ENCODE data around the gene HTR2A. TPM values are rescaled to one million over a fixed set of nuclear protein-coding genes. Genes with fewer than 3 reads are reported as not detected.
A peak's percentile ranks its signal among the peaks of the same experiment; 100 is the strongest.

HTR2A gene
- polyA plus RNA-seq, 1 experiment: 0.02 TPM

DNA sequence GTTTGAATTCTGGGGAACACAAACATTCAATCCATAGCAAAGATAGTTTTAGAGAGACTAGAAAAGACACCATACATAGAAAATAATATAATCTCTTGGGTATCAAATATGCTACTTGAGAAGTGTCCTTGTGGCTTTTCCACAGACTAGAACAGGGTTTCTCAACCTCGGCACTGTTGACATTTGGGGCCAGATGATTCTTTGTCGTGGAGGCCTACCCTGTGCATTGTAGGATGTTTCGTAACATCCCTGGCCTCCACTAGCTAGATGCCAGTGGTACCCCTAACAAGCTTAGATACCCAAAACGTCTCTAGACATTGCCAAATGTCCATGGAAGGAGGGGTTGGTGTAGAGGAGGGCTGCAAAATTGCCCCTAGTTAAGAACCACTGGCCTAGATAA lies 97.7 kb downstream of the HTR2A start:
- H3K27me3 ChIP-seq (ENCODE audit: control insufficient read depth, insufficient read depth, low read length): no peaks in the 10 kb centered on the region
- ChIA-PET POLR2A (no interaction called here), CTCF (interaction anchor here (1.5 kb wide), 1 partner anchor 32 kb away, joined by 3 read pairs; no protein-coding TSS in a partner anchor)
- TF ChIP-seq, protein P1, sequence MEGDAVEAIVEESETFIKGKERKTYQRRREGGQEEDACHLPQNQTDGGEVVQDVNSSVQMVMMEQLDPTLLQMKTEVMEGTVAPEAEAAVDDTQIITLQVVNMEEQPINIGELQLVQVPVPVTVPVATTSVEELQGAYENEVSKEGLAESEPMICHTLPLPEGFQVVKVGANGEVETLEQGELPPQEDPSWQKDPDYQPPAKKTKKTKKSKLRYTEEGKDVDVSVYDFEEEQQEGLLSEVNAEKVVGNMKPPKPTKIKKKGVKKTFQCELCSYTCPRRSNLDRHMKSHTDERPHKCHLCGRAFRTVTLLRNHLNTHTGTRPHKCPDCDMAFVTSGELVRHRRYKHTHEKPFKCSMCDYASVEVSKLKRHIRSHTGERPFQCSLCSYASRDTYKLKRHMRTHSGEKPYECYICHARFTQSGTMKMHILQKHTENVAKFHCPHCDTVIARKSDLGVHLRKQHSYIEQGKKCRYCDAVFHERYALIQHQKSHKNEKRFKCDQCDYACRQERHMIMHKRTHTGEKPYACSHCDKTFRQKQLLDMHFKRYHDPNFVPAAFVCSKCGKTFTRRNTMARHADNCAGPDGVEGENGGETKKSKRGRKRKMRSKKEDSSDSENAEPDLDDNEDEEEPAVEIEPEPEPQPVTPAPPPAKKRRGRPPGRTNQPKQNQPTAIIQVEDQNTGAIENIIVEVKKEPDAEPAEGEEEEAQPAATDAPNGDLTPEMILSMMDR (IDR thresholded peaks at IDR 0.05; ENCODE audit: insufficient read depth, low read depth, low read length): no peak
- H3K36me3 ChIP-seq (ENCODE audit: control insufficient read depth, insufficient read depth, low read length): no peaks in the 10 kb centered on the region
- no peak for DNase-seq (ENCODE audit: low read depth)
- no peak overlapping the region for H3K4me3 ChIP-seq (ENCODE audit: low read depth, low read length)

DNA sequence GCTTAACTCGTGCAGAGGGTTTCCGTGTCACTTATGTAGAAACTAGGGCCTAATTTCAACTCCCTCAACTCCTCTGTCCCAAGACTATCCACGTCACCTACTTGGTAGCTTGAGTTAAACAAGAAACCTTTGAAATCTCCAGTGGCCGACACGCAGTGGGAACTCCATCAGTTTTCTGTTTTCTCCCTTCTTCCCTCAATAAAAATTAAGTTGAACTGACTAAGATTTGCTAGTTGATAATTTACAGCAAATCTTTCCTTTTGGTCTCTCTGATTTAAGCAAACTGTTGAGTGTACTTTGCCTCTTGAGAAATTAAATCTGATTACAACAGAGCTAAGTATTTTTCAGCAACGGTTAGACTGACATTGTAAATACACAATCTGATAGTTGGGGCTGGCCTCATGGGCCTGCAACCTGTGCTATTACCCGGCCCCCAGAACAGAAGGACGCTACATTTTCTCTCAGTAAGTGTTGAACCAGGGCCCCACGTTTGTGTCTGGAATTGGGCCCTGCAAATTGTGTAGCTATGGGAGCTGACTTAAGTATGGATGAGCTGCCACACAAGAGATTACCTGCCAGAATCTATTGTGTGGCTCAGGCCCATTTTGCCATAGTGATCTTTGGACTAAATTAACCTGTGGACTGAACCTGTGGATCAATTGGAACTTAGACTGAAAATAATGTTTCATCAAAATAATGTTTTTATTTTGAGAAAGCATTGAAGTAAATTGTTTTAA lies 99.2 kb downstream of the HTR2A start:
- no peaks in the 10 kb centered on the region for H3K36me3 ChIP-seq (ENCODE audit: control insufficient read depth, insufficient read depth, low read length)
- TF ChIP-seq, protein P1 (IDR thresholded peaks at IDR 0.05; ENCODE audit: insufficient read depth, low read depth, low read length): no peak
- CTCF ChIA-PET: interaction anchor here (0.6 kb wide), 1 partner anchor 925 kb away, joined by 3 read pairs; no protein-coding TSS in a partner anchor
- POLR2A ChIA-PET: no interaction called here
- no peaks in the 10 kb centered on the region for H3K27me3 ChIP-seq (ENCODE audit: control insufficient read depth, insufficient read depth, low read length)
- no peak for DNase-seq (ENCODE audit: low read depth)
- peak overlapping the region; percentile 85 for H3K4me3 ChIP-seq (ENCODE audit: low read depth, low read length)

DNA sequence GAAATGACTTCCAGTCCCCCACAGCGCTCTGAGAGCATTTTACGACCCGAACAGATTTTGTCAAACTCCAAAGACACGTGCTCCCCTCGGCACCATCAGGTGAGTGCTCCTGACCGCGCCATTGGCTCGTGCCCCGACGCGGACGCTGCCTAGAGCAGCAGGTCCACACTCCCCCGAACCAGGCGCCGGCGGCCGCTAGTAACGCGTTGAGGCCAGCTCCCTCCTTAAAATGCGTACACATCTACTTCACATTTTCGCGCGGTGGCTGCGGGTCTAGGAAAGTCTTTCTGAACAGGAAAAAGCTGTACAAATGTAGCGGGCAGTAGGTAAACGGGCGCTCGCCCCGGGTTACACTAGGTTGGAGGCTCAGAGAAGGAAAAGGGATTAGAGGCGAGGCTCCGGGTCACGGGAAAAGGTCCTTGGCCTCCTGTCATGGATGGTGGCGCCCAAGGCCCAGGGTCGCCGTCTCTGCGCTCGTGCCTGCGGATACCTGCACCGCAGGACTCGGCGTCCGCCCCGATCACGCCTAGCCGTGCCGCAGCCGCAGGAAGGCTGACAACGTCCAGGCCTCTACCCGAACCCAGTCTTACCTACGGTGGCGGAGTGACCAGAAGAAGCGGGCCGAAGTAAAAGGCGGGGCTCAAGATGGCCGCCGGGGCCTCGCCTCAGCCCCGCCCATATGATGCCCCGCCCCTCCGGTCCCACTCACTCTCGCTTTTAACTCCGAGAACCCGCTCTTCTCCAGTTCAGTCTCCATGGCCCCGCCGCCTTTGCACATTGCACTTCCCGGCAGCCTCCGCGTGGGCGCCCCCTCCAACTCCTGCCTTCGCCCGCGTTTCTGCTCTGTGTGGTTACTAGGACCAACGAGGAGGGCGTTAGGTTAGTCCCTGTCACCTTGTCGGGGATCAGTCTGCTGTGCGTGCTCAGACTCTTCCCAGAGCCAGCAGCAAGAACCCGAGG lies 100.1 kb downstream of the HTR2A start, which contains the start of gene ESD:
ESD (minus strand) TSS at position 647 of the 960 bp plus-strand sequence. CDS start 5,748 bp downstream, outside the sequence.
- peak within 1 kb of the TSS; percentile 85 for H3K4me3 ChIP-seq (ENCODE audit: low read depth, low read length)
- DNase-seq (ENCODE audit: low read depth): peak; percentile 52
- TF ChIP-seq, protein P1 (IDR thresholded peaks at IDR 0.05; ENCODE audit: insufficient read depth, low read depth, low read length): no peak
- no peaks in the 10 kb centered on the region for H3K27me3 ChIP-seq (ENCODE audit: control insufficient read depth, insufficient read depth, low read length)
- POLR2A ChIA-PET: no interaction called here
- CTCF ChIA-PET: interaction anchor here (0.6 to 1.0 kb wide), 4 partner anchors 10 to 966 kb away, joined by 3 read pairs; no protein-coding TSS in a partner anchor
- H3K36me3 ChIP-seq (ENCODE audit: control insufficient read depth, insufficient read depth, low read length): no peaks in the 10 kb centered on the region

DNA sequence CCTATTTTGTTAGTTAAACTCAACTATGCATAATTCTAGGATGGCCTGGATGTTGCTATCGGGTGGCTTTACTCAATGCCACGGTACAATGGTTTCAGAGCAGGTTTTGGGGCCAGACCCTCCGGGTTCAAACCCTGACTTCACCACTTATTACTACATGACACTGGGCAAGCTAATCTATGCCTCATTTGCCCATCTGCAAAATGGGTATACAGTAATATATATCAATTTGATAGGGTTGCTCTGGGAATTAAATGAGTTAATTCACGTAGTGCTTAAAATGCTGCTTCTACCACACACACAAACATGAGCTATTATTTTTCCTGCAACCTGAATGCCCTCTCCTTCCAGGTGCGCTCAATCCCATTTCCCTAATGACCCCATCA lies 100.7 kb downstream of the HTR2A start:
- POLR2A ChIA-PET: no interaction called here
- CTCF ChIA-PET: interaction anchor here (0.6 to 1.0 kb wide), 3 partner anchors 11 to 965 kb away, joined by 3 read pairs; no protein-coding TSS in a partner anchor
- Histone ChIP-seq H3K4me3 (ENCODE audit: low read depth, low read length) (peak overlapping the region; percentile 85), H3K36me3 (ENCODE audit: control insufficient read depth, insufficient read depth, low read length) (no peaks in the 10 kb centered on the region), H3K27me3 (ENCODE audit: control insufficient read depth, insufficient read depth, low read length) (no peaks in the 10 kb centered on the region)
- TF ChIP-seq, protein P1 (IDR thresholded peaks at IDR 0.05; ENCODE audit: insufficient read depth, low read depth, low read length): no peak
- no peak for DNase-seq (ENCODE audit: low read depth)

DNA sequence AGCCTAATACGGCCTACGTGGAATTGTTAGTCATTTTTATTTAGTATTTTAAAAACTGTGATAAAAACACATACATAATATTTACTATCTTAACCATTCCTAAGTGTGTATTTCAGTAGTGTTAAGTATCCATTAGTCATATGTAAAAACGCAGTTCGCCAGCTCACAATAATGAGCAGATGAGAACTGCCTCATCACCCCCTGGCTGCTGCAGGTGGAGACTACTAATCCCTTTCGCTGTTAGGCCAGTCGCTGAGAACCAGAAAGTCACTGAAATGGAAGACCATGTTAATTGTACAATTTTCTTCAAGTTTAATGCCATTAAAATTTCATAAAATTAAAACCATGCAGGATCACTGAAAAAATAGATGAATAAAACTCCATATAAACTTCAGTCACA lies 101.5 kb downstream of the HTR2A start:
- POLR2A ChIA-PET: no interaction called here
- DNase-seq (ENCODE audit: low read depth): no peak

More for the DNA sequence above, 101.5 kb downstream of the HTR2A start:
- Histone ChIP-seq H3K27me3 (ENCODE audit: control insufficient read depth, insufficient read depth, low read length) (no peaks in the 10 kb centered on the region), H3K36me3 (ENCODE audit: control insufficient read depth, insufficient read depth, low read length) (no peaks in the 10 kb centered on the region), H3K4me3 (ENCODE audit: low read depth, low read length) (no peak overlapping the region)
- CTCF ChIA-PET: no interaction called here
- TF ChIP-seq, protein P1 (IDR thresholded peaks at IDR 0.05; ENCODE audit: insufficient read depth, low read depth, low read length): no peak
